HEK293 (cell line): ENCODE data around the gene SORCS3.

Experiments used
- CTCF ChIA-PET: fragments of 350-600 bp; formaldehyde crosslinking; extraction: SDS; loops from one replicate; lab custom pipeline; 2021; ENCODE audit warnings: antibody characterized with exemption; lab: Yijun Ruan, JAX
- POLR2A ChIA-PET: fragments of 300-600 bp; formaldehyde crosslinking; extraction: SDS; loops from one replicate; lab custom pipeline; 2020; ENCODE audit warnings: antibody characterized with exemption, inconsistent platforms; lab: Yijun Ruan, JAX
- H3K27ac ChIP-seq: fragments of 200-500 bp; sonication (Bioruptor generic); 2 replicates; pipeline ENCODE4 v1.5.1; 2014; ENCODE audit warnings: low read depth, low read length, control low read depth, inconsistent platforms; ENCODE audit errors: extremely low read depth
- H3K36me3 ChIP-seq, 2 experiments: fragments of 200-500 bp in 1 of 2; sonication (Bioruptor generic) in 1 of 2; 1 replicate in 1 of 2; 2 replicates in 1 of 2; pipeline ENCODE4 v1.5.1; 2014 to 2017; ENCODE audit warnings: inconsistent platforms in 2 of 2, low read length in 2 of 2; ENCODE audit not compliant: control insufficient read depth in 2 of 2, insufficient read depth in 1 of 2
- H3K4me1 ChIP-seq: fragments of 200-500 bp; sonication (Bioruptor generic); 2 replicates; pipeline ENCODE4 v1.5.1; 2014; ENCODE audit warnings: mild to moderate bottlenecking, low read length, inconsistent platforms; ENCODE audit not compliant: control insufficient read depth, insufficient read depth
- H3K4me3 ChIP-seq: 2 replicates; pipeline ENCODE4 v1.5.1; 2011; ENCODE audit warnings: low read depth, mild to moderate bottlenecking, control low read depth, low read length, moderate library complexity
- H3K9me3 ChIP-seq: fragments of 200-500 bp; sonication (Bioruptor generic); 2 replicates; pipeline ENCODE4 v1.5.1; 2014; ENCODE audit warnings: low read depth, low read length, inconsistent platforms; ENCODE audit not compliant: control insufficient read depth, insufficient read depth
- BCL11B ChIP-seq: fragments of 450-650 bp; formaldehyde crosslinking; IDR thresholded peaks from 2 replicates; pipeline ENCODE4 v1.5.1; 2016; ENCODE audit warnings: low read depth, missing biosample characterization, missing genetic modification characterization
- GFI1B ChIP-seq: fragments of 450-650 bp; formaldehyde crosslinking; IDR thresholded peaks from 2 replicates; pipeline ENCODE4 v1.5.1; 2016; ENCODE audit warnings: missing biosample characterization, missing genetic modification characterization
- GLI2 ChIP-seq: fragments of 450-650 bp; formaldehyde crosslinking; IDR thresholded peaks from 2 replicates; pipeline ENCODE4; 2017; ENCODE audit warnings: missing biosample characterization, missing genetic modification characterization, low read depth, borderline replicate concordance
- HOXA7 ChIP-seq: sonication (generic); formaldehyde crosslinking; IDR thresholded peaks from 2 replicates; pipeline ENCODE4 v1.8.1; 2022; ENCODE audit warnings: missing genetic modification reagents, borderline replicate concordance
- IKZF3 ChIP-seq: fragments of 450-650 bp; IDR thresholded peaks from 2 replicates; pipeline ENCODE4 v1.5.0; 2018; ENCODE audit warnings: missing biosample characterization, mild to moderate bottlenecking, missing genetic modification characterization, moderate library complexity
- OSR2 ChIP-seq: fragments of 450-650 bp; formaldehyde crosslinking; IDR thresholded peaks from 2 replicates; pipeline ENCODE4 v1.5.1; 2016; ENCODE audit warnings: missing biosample characterization, missing genetic modification characterization
- TCF7L2 ChIP-seq: IDR thresholded peaks from 2 replicates; pipeline ENCODE4 v1.6.1; 2011; ENCODE audit warnings: low read depth, mild to moderate bottlenecking, inconsistent platforms, low read length, moderate library complexity, borderline replicate concordance
- ZNF174 ChIP-seq: fragments of 450-650 bp; formaldehyde crosslinking; IDR thresholded peaks from 2 replicates; pipeline ENCODE4 v1.5.0; 2017; ENCODE audit warnings: missing biosample characterization, mild to moderate bottlenecking, missing genetic modification characterization
- ZNF423 ChIP-seq: fragments of 450-650 bp; formaldehyde crosslinking; IDR thresholded peaks from 2 replicates; pipeline ENCODE4 v1.5.1; 2016; ENCODE audit warnings: missing biosample characterization, missing genetic modification characterization
- ZNF48 ChIP-seq: fragments of 450-650 bp; formaldehyde crosslinking; IDR thresholded peaks from 2 replicates; pipeline ENCODE4 v1.5.1; 2016; ENCODE audit warnings: missing biosample characterization, missing genetic modification characterization
- ZNF521 ChIP-seq: fragments of 450-650 bp; formaldehyde crosslinking; IDR thresholded peaks from 2 replicates; pipeline ENCODE4 v1.5.1; 2017; ENCODE audit warnings: missing biosample characterization, mild to moderate bottlenecking, missing genetic modification characterization
- ZNF530 ChIP-seq: fragments of 450-650 bp; formaldehyde crosslinking; IDR thresholded peaks from 2 replicates; pipeline ENCODE4 v1.5.1; 2016; ENCODE audit warnings: low read depth, missing biosample characterization, missing genetic modification characterization
- ZNF600 ChIP-seq: fragments of 450-650 bp; formaldehyde crosslinking; IDR thresholded peaks from 2 replicates; pipeline ENCODE4 v1.5.1; 2016; ENCODE audit warnings: missing biosample characterization, missing genetic modification characterization
- ZNF792 ChIP-seq: fragments of 450-650 bp; formaldehyde crosslinking; IDR thresholded peaks from 2 replicates; pipeline ENCODE4 v1.5.1; 2016; ENCODE audit warnings: missing biosample characterization, missing genetic modification characterization
- ZSCAN30 ChIP-seq: fragments of 450-650 bp; IDR thresholded peaks from 2 replicates; pipeline ENCODE4 v1.5.1; 2018; ENCODE audit warnings: missing biosample characterization, mild to moderate bottlenecking, missing genetic modification characterization, moderate library complexity
- TF ChIP-seq, protein P1 (sequence below): fragments of 450-650 bp; formaldehyde crosslinking; IDR thresholded peaks from 2 replicates; pipeline ENCODE4; 2016; ENCODE audit warnings: missing biosample characterization, missing genetic modification characterization
- TF ChIP-seq, protein P2 (sequence below): fragments of 450-650 bp; formaldehyde crosslinking; IDR thresholded peaks from 2 replicates; pipeline ENCODE4 v1.5.1; 2017; ENCODE audit warnings: missing biosample characterization, missing genetic modification characterization
- TF ChIP-seq, protein P3 (sequence below): fragments of 450-650 bp; IDR thresholded peaks from 2 replicates; pipeline ENCODE4 v1.5.1; 2018; ENCODE audit warnings: missing biosample characterization, mild to moderate bottlenecking, missing genetic modification characterization
- TF ChIP-seq, protein P4 (sequence below): fragments of 450-650 bp; formaldehyde crosslinking; IDR thresholded peaks from 2 replicates; pipeline ENCODE4 v1.5.1; 2016; ENCODE audit warnings: missing biosample characterization, missing genetic modification characterization, borderline replicate concordance
- TF ChIP-seq, protein P5 (sequence below): IDR thresholded peaks from 2 replicates; pipeline ENCODE4 v1.6.1; 2011; ENCODE audit warnings: mild to moderate bottlenecking, low read depth, low read length, borderline replicate concordance

Gene SORCS3

DNA sequence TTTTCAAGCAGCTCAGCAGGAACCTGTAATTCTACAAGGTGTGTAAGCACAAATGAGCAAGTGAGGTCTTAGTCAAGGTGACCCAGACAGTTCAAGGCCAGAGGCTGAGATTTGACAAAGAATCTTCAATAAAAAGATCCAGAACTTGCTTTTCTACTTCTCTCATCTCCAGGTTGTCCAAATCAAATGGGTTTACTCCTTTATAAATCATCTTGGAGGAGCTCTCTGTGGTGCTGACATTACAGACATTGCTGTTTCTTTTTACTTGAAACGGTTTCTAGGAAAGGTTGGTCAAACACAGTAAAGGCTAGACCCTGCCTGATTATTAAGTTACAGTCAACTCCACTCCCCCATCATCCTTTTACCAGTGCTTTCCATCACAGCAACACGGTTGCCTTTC lies 504.6 kb downstream of the SORCS3 start:
- no peaks in the 10 kb centered on the region for H3K36me3 ChIP-seq
- H3K9me3 ChIP-seq: no peaks in the 10 kb centered on the region; the same call in 1 of the 2 replicates
- CTCF ChIA-PET: no interaction called here
- TF ChIP-seq, protein P1, sequence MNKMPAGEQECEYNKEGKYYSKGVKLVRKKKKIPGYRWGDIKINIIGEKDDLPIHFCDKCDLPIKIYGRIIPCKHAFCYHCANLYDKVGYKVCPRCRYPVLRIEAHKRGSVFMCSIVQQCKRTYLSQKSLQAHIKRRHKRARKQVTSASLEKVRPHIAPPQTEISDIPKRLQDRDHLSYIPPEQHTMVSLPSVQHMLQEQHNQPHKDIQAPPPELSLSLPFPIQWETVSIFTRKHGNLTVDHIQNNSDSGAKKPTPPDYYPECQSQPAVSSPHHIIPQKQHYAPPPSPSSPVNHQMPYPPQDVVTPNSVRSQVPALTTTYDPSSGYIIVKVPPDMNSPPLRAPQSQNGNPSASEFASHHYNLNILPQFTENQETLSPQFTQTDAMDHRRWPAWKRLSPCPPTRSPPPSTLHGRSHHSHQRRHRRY: no peak
- TF ChIP-seq, protein P2, sequence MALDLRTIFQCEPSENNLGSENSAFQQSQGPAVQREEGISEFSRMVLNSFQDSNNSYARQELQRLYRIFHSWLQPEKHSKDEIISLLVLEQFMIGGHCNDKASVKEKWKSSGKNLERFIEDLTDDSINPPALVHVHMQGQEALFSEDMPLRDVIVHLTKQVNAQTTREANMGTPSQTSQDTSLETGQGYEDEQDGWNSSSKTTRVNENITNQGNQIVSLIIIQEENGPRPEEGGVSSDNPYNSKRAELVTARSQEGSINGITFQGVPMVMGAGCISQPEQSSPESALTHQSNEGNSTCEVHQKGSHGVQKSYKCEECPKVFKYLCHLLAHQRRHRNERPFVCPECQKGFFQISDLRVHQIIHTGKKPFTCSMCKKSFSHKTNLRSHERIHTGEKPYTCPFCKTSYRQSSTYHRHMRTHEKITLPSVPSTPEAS (tag by site-specific recombination): no peak
- TF ChIP-seq GLI2: no peak
- no peak for TF ChIP-seq ZNF600 (tag by site-specific recombination)
- TF ChIP-seq ZNF792 (tag by site-specific recombination): no peak
- TF ChIP-seq OSR2 (tag by site-specific recombination): no peak
- no peak for TF ChIP-seq ZNF174 (tag by site-specific recombination)
- TF ChIP-seq, protein P3, sequence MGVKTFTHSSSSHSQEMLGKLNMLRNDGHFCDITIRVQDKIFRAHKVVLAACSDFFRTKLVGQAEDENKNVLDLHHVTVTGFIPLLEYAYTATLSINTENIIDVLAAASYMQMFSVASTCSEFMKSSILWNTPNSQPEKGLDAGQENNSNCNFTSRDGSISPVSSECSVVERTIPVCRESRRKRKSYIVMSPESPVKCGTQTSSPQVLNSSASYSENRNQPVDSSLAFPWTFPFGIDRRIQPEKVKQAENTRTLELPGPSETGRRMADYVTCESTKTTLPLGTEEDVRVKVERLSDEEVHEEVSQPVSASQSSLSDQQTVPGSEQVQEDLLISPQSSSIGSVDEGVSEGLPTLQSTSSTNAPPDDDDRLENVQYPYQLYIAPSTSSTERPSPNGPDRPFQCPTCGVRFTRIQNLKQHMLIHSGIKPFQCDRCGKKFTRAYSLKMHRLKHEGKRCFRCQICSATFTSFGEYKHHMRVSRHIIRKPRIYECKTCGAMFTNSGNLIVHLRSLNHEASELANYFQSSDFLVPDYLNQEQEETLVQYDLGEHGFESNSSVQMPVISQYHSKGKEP (tag by site-specific recombination): no peak
- TF ChIP-seq ZSCAN30: no peak
- TF ChIP-seq ZNF48 (tag by site-specific recombination): no peak
- no peak for TF ChIP-seq IKZF3 (tag by site-specific recombination)
- TF ChIP-seq HOXA7 (CRISPR knock-in tag): no peak
- no peak for TF ChIP-seq GFI1B (tag by site-specific recombination)
- TF ChIP-seq ZNF423 (tag by site-specific recombination): no peak
- TF ChIP-seq ZNF530 (tag by site-specific recombination): no peak
- TF ChIP-seq, protein P4, sequence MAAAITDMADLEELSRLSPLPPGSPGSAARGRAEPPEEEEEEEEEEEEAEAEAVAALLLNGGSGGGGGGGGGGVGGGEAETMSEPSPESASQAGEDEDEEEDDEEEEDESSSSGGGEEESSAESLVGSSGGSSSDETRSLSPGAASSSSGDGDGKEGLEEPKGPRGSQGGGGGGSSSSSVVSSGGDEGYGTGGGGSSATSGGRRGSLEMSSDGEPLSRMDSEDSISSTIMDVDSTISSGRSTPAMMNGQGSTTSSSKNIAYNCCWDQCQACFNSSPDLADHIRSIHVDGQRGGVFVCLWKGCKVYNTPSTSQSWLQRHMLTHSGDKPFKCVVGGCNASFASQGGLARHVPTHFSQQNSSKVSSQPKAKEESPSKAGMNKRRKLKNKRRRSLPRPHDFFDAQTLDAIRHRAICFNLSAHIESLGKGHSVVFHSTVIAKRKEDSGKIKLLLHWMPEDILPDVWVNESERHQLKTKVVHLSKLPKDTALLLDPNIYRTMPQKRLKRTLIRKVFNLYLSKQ (tag by site-specific recombination): no peak
- TF ChIP-seq TCF7L2: no peak
- POLR2A ChIA-PET: no interaction called here
- no peak overlapping the region for H3K4me3 ChIP-seq
- no peak overlapping the region for H3K27ac ChIP-seq
- H3K4me1 ChIP-seq: no peaks in the 10 kb centered on the region

DNA sequence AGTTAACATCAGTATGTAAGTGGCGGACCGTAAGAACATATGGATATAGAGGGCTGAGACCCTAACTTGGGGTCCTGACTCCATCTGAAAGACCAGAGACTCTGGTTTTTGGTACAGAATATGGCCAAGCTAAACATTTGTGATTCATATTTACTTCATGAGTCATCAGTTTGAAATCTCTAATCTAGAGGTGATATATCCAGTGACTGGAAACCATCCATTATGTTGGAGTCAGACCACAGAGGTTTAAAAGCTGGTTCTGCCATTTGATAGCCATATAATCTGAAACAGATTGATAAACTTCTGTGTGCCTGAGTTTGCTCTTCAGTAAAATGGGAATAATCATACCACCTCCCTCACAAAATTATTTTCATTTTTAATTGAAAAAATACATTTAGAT lies 505.3 kb downstream of the SORCS3 start:
- CTCF ChIA-PET: no interaction called here
- POLR2A ChIA-PET: no interaction called here
- Histone ChIP-seq H3K4me1 (no peaks in the 10 kb centered on the region), H3K9me3 (no peaks in the 10 kb centered on the region; the same call in 1 of the 2 replicates), H3K36me3 (no peaks in the 10 kb centered on the region), H3K27ac (no peak overlapping the region), H3K4me3 (no peak overlapping the region)
- TF ChIP-seq BCL11B (tag by site-specific recombination) (no peak), ZNF521 (tag by site-specific recombination) (no peak), ZNF423 (tag by site-specific recombination) (no peak)
- TF ChIP-seq, protein P5, sequence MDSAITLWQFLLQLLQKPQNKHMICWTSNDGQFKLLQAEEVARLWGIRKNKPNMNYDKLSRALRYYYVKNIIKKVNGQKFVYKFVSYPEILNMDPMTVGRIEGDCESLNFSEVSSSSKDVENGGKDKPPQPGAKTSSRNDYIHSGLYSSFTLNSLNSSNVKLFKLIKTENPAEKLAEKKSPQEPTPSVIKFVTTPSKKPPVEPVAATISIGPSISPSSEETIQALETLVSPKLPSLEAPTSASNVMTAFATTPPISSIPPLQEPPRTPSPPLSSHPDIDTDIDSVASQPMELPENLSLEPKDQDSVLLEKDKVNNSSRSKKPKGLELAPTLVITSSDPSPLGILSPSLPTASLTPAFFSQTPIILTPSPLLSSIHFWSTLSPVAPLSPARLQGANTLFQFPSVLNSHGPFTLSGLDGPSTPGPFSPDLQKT: no peak
